Mesenchymal stem cell (in vitro differentiated cells and primary cell): Measurements from ENCODE around the gene ANKRD12.

ENCODE experiments used
- DNase-seq: peaks from one replicate; pipeline ENCODE4 v3.0.0-alpha.2; 2013
- H2AFZ ChIP-seq: one replicate; pipeline ENCODE4 v1.6.1; 2013; ENCODE audit warnings: low read depth, mild to moderate bottlenecking, control low read depth, inconsistent platforms, low read length, moderate library complexity
- H2AK5ac ChIP-seq: 2 replicates; pipeline ENCODE4 v1.6.1; 2013; ENCODE audit warnings: low read length, moderate library complexity, mild to moderate bottlenecking, inconsistent platforms; ENCODE audit not compliant: severe bottlenecking
- H2BK120ac ChIP-seq: one replicate; pipeline ENCODE4 v1.6.1; 2013; ENCODE audit warnings: low read depth, mild to moderate bottlenecking, inconsistent platforms, low read length, moderate library complexity
- H2BK12ac ChIP-seq, 2 experiments: one replicate each; pipeline ENCODE4 v1.6.1; 2013; ENCODE audit warnings: inconsistent platforms in 2 of 2, low read length in 2 of 2, mild to moderate bottlenecking in 2 of 2, moderate library complexity in 2 of 2, control low read depth in 1 of 2
- H2BK15ac ChIP-seq: one replicate; pipeline ENCODE4 v1.6.1; 2013; ENCODE audit warnings: mild to moderate bottlenecking, low read depth, inconsistent platforms; ENCODE audit not compliant: poor library complexity, severe bottlenecking
- H2BK5ac ChIP-seq: 2 replicates; pipeline ENCODE4 v1.6.1; 2013; ENCODE audit warnings: low read depth, mild to moderate bottlenecking, low read length, control low read depth, inconsistent platforms; ENCODE audit not compliant: poor library complexity, severe bottlenecking
- H3K14ac ChIP-seq, 2 experiments: one replicate each; pipeline ENCODE4 v1.6.1; 2013; ENCODE audit warnings: inconsistent platforms in 2 of 2, low read length in 2 of 2, control low read depth in 1 of 2, mild to moderate bottlenecking in 1 of 2, moderate library complexity in 1 of 2
- H3K18ac ChIP-seq, 2 experiments: one replicate each; pipeline ENCODE4 v1.6.1; 2013; ENCODE audit warnings: inconsistent platforms in 2 of 2, low read length in 2 of 2, control low read depth in 1 of 2, low read depth in 1 of 2, mild to moderate bottlenecking in 1 of 2
- H3K23ac ChIP-seq, 2 experiments: one replicate each; pipeline ENCODE4 v1.6.1; 2013; ENCODE audit warnings: inconsistent platforms in 2 of 2, low read length in 2 of 2, mild to moderate bottlenecking in 2 of 2, moderate library complexity in 2 of 2, control low read depth in 1 of 2
- H3K27ac ChIP-seq: 2 replicates; pipeline ENCODE4 v1.5.1; 2013; ENCODE audit warnings: mild to moderate bottlenecking, moderate library complexity, low read length, control low read depth, inconsistent platforms; ENCODE audit not compliant: poor library complexity, severe bottlenecking
- H3K27me3 ChIP-seq, 2 experiments: 2 replicates each; pipeline versions ENCODE4 v1.6.1 to v1.7.0; 2013; ENCODE audit warnings: low read length in 2 of 2, mild to moderate bottlenecking in 2 of 2, moderate library complexity in 2 of 2, control low read depth in 1 of 2, inconsistent platforms in 1 of 2; ENCODE audit not compliant: control insufficient read depth in 1 of 2, insufficient read depth in 1 of 2
- H3K36me3 ChIP-seq, 2 experiments: 2 replicates each; pipeline versions ENCODE4 v1.6.1 to v1.7.0; 2013; ENCODE audit warnings: low read length in 2 of 2, control low read depth in 1 of 2, inconsistent platforms in 1 of 2, low read depth in 1 of 2, mild to moderate bottlenecking in 1 of 2; ENCODE audit not compliant: insufficient read depth in 2 of 2, control insufficient read depth in 1 of 2
- H3K4ac ChIP-seq, 2 experiments: one replicate each; pipeline ENCODE4 v1.6.1; 2013; ENCODE audit warnings: inconsistent platforms in 2 of 2, low read length in 2 of 2, mild to moderate bottlenecking in 2 of 2, moderate library complexity in 2 of 2, control low read depth in 1 of 2, low read depth in 1 of 2
- H3K4me1 ChIP-seq: 2 replicates; pipeline ENCODE4 v1.6.1; 2013; ENCODE audit warnings: low read depth, low read length, control low read depth; ENCODE audit not compliant: control insufficient read depth, insufficient read depth
- H3K4me2 ChIP-seq: 2 replicates; pipeline ENCODE4 v1.6.1; 2013; ENCODE audit warnings: low read length, mild to moderate bottlenecking, inconsistent platforms; ENCODE audit not compliant: poor library complexity, severe bottlenecking
- H3K4me3 ChIP-seq, 2 experiments: 2 replicates each; pipeline versions ENCODE4 v1.5.1 to v1.7.0; 2013; ENCODE audit warnings: low read length in 2 of 2, mild to moderate bottlenecking in 2 of 2, control low read depth in 1 of 2, low read depth in 1 of 2; ENCODE audit not compliant: insufficient read depth in 1 of 2
- H3K79me1 ChIP-seq: replicated peaks from 2 replicates; pipeline ENCODE4 v1.6.1; 2013; ENCODE audit warnings: mild to moderate bottlenecking, control low read depth, low read length, inconsistent platforms; ENCODE audit not compliant: poor library complexity, severe bottlenecking
- H3K9ac ChIP-seq: 2 replicates; pipeline ENCODE4 v1.7.0; 2013; ENCODE audit warnings: mild to moderate bottlenecking, low read length, moderate library complexity
- H3K9me3 ChIP-seq: 2 replicates; pipeline ENCODE4 v1.7.0; 2013; ENCODE audit warnings: mild to moderate bottlenecking, low read length; ENCODE audit not compliant: control insufficient read depth
- H4K8ac ChIP-seq: one replicate; pipeline ENCODE4 v1.6.1; 2013; ENCODE audit warnings: inconsistent platforms, mild to moderate bottlenecking, low read length, moderate library complexity
- H4K91ac ChIP-seq: one replicate; pipeline ENCODE4 v1.6.1; 2013; ENCODE audit warnings: mild to moderate bottlenecking, low read length, inconsistent platforms
- WGBS: methylation state at CpG from one replicate; pipeline ENCODE4 v1.1.7; 2013; ENCODE audit warnings: mixed read lengths; 5-methylcytosine and 5-hydroxymethylcytosine counted together

The ANKRD12 gene

DNA sequence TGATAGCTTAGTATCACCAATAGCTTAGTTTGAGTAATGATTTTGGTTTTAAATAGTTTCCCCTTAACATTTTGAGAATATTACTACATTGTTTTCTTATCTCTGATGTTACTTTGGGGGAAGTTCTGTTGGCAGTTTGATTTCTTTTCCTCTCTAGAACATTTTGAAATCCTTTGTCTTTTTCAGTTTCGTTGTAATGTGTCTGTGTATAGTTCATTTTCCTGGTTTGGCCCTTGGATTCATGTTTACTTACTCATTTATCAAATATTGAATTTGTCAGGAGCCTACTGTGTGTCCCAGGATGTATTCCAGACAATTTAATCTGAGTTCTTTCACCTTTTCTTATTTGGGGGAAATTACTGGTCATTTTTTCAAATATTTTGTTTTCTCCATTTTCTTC is 16.7 kb downstream of the ANKRD12 start:
- no peak overlapping the region for H3K23ac ChIP-seq
- WGBS: no CpG with 5 or more reads among the region's 1 CpG
- H3K79me1 ChIP-seq: peaks cover 11% of the 10 kb centered on the region
- H2AK5ac ChIP-seq: no peak overlapping the region
- no peak overlapping the region for H4K91ac ChIP-seq
- no peaks in the 10 kb centered on the region for H3K4me1 ChIP-seq
- H2BK12ac ChIP-seq: no peak overlapping the region
- no peak overlapping the region for H2AFZ ChIP-seq
- H3K14ac ChIP-seq: no peak overlapping the region
- no peak overlapping the region for H2BK120ac ChIP-seq
- no peak overlapping the region for H3K27ac ChIP-seq
- H3K4me3 ChIP-seq: no peak overlapping the region
- no peak overlapping the region for H2BK15ac ChIP-seq
- no peak overlapping the region for H3K4ac ChIP-seq
- DNase-seq: no peak
- H4K8ac ChIP-seq: no peak overlapping the region
- H3K36me3 ChIP-seq: peaks cover 0 to 10% of the 10 kb centered on the region in 2 experiments
- no peak overlapping the region for H3K9ac ChIP-seq
- no peak overlapping the region for H3K18ac ChIP-seq
- H2BK5ac ChIP-seq: no peak overlapping the region
- H3K27me3 ChIP-seq: no peaks in the 10 kb centered on the region
- no peaks in the 10 kb centered on the region for H3K9me3 ChIP-seq
- no peak overlapping the region for H3K4me2 ChIP-seq

DNA sequence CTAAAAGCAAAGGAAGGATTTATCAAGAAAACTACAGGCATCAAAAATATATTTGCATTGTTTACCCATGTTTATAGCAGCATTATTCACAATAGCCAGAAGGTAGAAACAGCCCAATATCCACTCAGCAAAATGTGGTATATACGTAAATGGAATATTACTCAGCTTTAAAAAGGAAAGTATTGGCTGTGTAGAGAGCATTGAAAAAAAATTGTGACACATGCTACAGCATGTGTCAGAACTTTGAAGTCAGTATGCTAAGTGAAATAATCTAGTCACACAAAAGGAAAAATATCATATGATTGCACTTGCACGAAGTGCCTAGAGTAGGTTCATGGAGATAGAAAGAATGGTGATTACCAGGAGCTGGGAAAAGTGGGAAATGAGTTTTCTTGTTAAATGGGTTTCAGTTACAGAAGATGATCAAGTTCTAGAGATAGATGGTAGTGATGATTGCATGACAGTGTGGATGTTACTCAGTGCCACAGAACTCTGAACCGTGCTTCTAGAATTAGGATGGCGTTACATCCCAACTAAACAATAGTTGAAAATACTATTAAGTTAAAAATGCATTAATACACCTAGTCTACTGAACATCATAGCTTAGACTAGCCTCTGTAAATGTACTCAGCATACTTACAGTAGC is 20.1 kb downstream of the ANKRD12 start:
- WGBS: 100% methylated on average over 3 of the region's 4 CpGs
- Histone ChIP-seq H4K91ac (no peak overlapping the region), H2BK120ac (no peak overlapping the region), H3K9ac (no peak overlapping the region), H2BK15ac (no peak overlapping the region), H2BK12ac (no peak overlapping the region), H3K18ac (no peak overlapping the region), H3K9me3 (no peaks in the 10 kb centered on the region), H3K36me3 (peaks cover 0 to 17% of the 10 kb centered on the region in 2 experiments), H3K79me1 (peaks cover 10% of the 10 kb centered on the region), H3K14ac (no peak overlapping the region), H3K4me2 (no peak overlapping the region), H3K4me3 (no peak overlapping the region), H3K4ac (no peak overlapping the region), H3K23ac (no peak overlapping the region), H2AFZ (no peak overlapping the region), H3K4me1 (no peaks in the 10 kb centered on the region), H3K27me3 (no peaks in the 10 kb centered on the region), H2AK5ac (no peak overlapping the region), H3K27ac (no peak overlapping the region), H4K8ac (no peak overlapping the region), H2BK5ac (no peak overlapping the region)
- DNase-seq: no peak

GRCh38 chr18:9157806-9158205 is 21.2 kb downstream of the ANKRD12 start:
- H3K4me1 ChIP-seq: no peaks in the 10 kb centered on the region
- H4K91ac ChIP-seq: no peak overlapping the region
- no peak overlapping the region for H2BK12ac ChIP-seq
- no peak overlapping the region for H3K4me3 ChIP-seq
- H3K23ac ChIP-seq: no peak overlapping the region
- no peak for DNase-seq
- WGBS: 78% methylated on average over 2 of the region's 2 CpGs
- no peaks in the 10 kb centered on the region for H3K27me3 ChIP-seq
- H3K79me1 ChIP-seq: peaks cover 12% of the 10 kb centered on the region
- no peak overlapping the region for H3K27ac ChIP-seq
- no peak overlapping the region for H2BK120ac ChIP-seq
- no peak overlapping the region for H3K14ac ChIP-seq
- no peak overlapping the region for H2BK5ac ChIP-seq
- H2AFZ ChIP-seq: no peak overlapping the region
- no peak overlapping the region for H2BK15ac ChIP-seq
- H3K9me3 ChIP-seq: no peaks in the 10 kb centered on the region
- no peak overlapping the region for H3K4me2 ChIP-seq
- no peak overlapping the region for H2AK5ac ChIP-seq
- H3K36me3 ChIP-seq: peaks cover 0 to 22% of the 10 kb centered on the region in 2 experiments
- no peak overlapping the region for H3K18ac ChIP-seq
- no peak overlapping the region for H4K8ac ChIP-seq
- H3K4ac ChIP-seq: no peak overlapping the region
- no peak overlapping the region for H3K9ac ChIP-seq

- Histone ChIP-seq H3K18ac (no peak overlapping the region), H3K14ac (no peak overlapping the region), H4K91ac (no peak overlapping the region), H2BK120ac (no peak overlapping the region), H3K79me1 (peaks cover 10% of the 10 kb centered on the region), H3K4me2 (no peak overlapping the region), H3K27me3 (no peaks in the 10 kb centered on the region), H3K9me3 (peaks cover 11% of the 10 kb centered on the region), H3K9ac (no peak overlapping the region), H3K27ac (no peak overlapping the region), H2AK5ac (no peak overlapping the region), H3K23ac (no peak overlapping the region), H2BK12ac (no peak overlapping the region), H3K4me3 (no peak overlapping the region), H2BK15ac (no peak overlapping the region), H2BK5ac (no peak overlapping the region), H2AFZ (no peak overlapping the region), H3K4me1 (no peaks in the 10 kb centered on the region), H4K8ac (no peak overlapping the region), H3K36me3 (peaks cover 0 to 16% of the 10 kb centered on the region in 2 experiments), H3K4ac (no peak overlapping the region)
- no peak for DNase-seq
- 100% methylated on average over 4 of the region's 4 CpGs for WGBS
Measured at GRCh38 chr18:9160014-9160413, 23.4 kb downstream of the ANKRD12 start.
